ENCODE measurements around the gene SERPINB8. TPM values are rescaled to one million over a fixed set of nuclear protein-coding genes. Genes with fewer than 3 reads are reported as not detected.

SERPINB8 gene
- total RNA-seq, 1 donor from 2014 or later = 0.34 TPM

DNA sequence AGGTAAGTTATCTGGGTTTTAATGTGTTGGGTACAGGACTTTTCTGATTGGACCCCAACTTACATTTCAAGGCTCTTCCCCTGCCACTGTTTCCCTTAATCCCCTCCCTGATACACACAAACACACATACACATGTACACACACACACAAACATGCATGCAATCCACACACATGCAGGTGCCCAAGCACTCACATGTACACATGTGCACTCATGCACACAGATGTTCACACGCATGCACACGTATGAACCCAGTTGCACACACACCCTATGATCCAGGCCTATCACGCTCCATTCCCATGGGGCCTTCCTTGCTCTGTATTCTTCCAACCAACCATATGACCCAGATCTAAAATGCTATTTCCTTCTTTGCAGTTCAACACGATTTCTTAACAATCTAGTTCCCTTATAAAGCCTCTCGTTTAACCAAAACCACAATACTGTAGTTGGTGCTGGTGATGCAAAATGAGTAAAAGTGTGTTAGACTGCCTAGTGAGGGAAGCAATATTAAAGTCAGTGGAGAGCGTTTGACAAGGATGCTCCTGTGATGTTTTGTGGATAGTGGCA is 11.1 kb downstream of the SERPINB8 start:
- TF ChIP-seq EZH2 (IDR thresholded peaks at IDR 0.05) (no peak), EZH2phosphoT487 (IDR thresholded peaks at IDR 0.05) (no peak), CTCF (IDR thresholded peaks at IDR 0.05) (no peak)
- H3K79me2 ChIP-seq (ENCODE audit: low read depth) = no peaks in the 10 kb centered on the region
- H3K27ac ChIP-seq = no peak overlapping the region
- Mint-ChIP-seq H3K4me3 (no peak overlapping the region), H3K36me3 (no peaks in the 10 kb centered on the region), H3K27ac (no peak overlapping the region), H3K27me3 (ENCODE audit: insufficient read depth, low read depth) (peaks cover 2% of the 10 kb centered on the region), H3K9me3 (no peaks in the 10 kb centered on the region), H3K4me1 (peaks cover 4% of the 10 kb centered on the region)
- H3K4me2 ChIP-seq = no peak overlapping the region
- no peak overlapping the region for H2AFZ ChIP-seq (replicated peaks)
- no peaks in the 10 kb centered on the region for H3K9me3 ChIP-seq (ENCODE audit: low read depth)
- H3K27me3 ChIP-seq = peaks cover 22% of the 10 kb centered on the region
- H3K36me3 ChIP-seq = no peaks in the 10 kb centered on the region
- no peak for DNase-seq (ENCODE audit: low spot score)
- H3K9ac ChIP-seq = no peak overlapping the region
- no peaks in the 10 kb centered on the region for H3K4me1 ChIP-seq
- H4K20me1 ChIP-seq (ENCODE audit: low read depth) = no peaks in the 10 kb centered on the region
- H3K4me3 ChIP-seq = no peak overlapping the region
- H3F3A ChIP-seq (ENCODE audit: low read depth) = no peaks in the 10 kb centered on the region

GRCh38 chr18:63981719-63982118 is 11.8 kb downstream of the SERPINB8 start:
- Mint-ChIP-seq H3K4me3 (no peak overlapping the region), H3K9me3 (no peaks in the 10 kb centered on the region), H3K36me3 (no peaks in the 10 kb centered on the region), H3K27me3 (ENCODE audit: insufficient read depth, low read depth) (peaks cover 2% of the 10 kb centered on the region), H3K27ac (no peak overlapping the region), H3K4me1 (peaks cover 4% of the 10 kb centered on the region)
- Histone ChIP-seq H3K4me1 (no peaks in the 10 kb centered on the region), H2AFZ (replicated peaks) (no peak overlapping the region), H3K27me3 (peaks cover 17% of the 10 kb centered on the region), H3K4me3 (no peak overlapping the region), H4K20me1 (ENCODE audit: low read depth) (no peaks in the 10 kb centered on the region), H3F3A (ENCODE audit: low read depth) (no peaks in the 10 kb centered on the region), H3K36me3 (no peaks in the 10 kb centered on the region), H3K9me3 (ENCODE audit: low read depth) (no peaks in the 10 kb centered on the region), H3K9ac (no peak overlapping the region), H3K27ac (no peak overlapping the region), H3K4me2 (no peak overlapping the region), H3K79me2 (ENCODE audit: low read depth) (no peaks in the 10 kb centered on the region)
- DNase-seq (ENCODE audit: low spot score) = no peak
- TF ChIP-seq EZH2 (IDR thresholded peaks at IDR 0.05) (no peak), CTCF (IDR thresholded peaks at IDR 0.05) (no peak), EZH2phosphoT487 (IDR thresholded peaks at IDR 0.05) (no peak)

DNA sequence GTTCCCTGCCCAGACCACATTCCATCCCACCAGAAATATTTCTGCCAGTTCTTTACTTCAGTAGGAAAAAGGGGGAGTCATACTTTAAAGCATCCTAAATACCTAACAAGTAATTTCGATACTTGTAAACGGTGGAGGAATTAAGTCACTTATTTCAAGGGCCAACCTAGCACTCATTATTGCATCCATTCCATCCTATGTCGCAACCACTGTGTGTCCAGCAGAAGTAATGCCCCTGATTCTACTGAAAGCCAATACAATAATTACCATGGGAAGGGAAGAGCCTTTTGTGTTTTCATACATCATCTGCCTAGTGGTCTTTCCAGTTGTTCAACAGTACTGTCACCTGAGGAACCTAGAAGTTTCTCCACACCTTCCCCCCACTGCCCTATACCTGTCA is 12.5 kb downstream of the SERPINB8 start:
- TF ChIP-seq EZH2phosphoT487 (IDR thresholded peaks at IDR 0.05) = no peak
- TF ChIP-seq CTCF (IDR thresholded peaks at IDR 0.05) = no peak
- no peak for TF ChIP-seq EZH2 (IDR thresholded peaks at IDR 0.05)
- H3K27ac Mint-ChIP-seq = no peak overlapping the region

More for the DNA sequence above, 12.5 kb downstream of the SERPINB8 start:
- Histone ChIP-seq H3K27ac (no peak overlapping the region), H3K4me2 (no peak overlapping the region), H3K4me1 (no peaks in the 10 kb centered on the region), H3K4me3 (no peak overlapping the region), H2AFZ (replicated peaks) (no peak overlapping the region), H4K20me1 (ENCODE audit: low read depth) (no peaks in the 10 kb centered on the region), H3K79me2 (ENCODE audit: low read depth) (no peaks in the 10 kb centered on the region), H3K36me3 (no peaks in the 10 kb centered on the region), H3K9me3 (ENCODE audit: low read depth) (no peaks in the 10 kb centered on the region), H3F3A (ENCODE audit: low read depth) (no peaks in the 10 kb centered on the region), H3K27me3 (peaks cover 13% of the 10 kb centered on the region), H3K9ac (no peak overlapping the region)
- Mint-ChIP-seq H3K27me3 (ENCODE audit: insufficient read depth, low read depth) (peaks cover 2% of the 10 kb centered on the region), H3K9me3 (no peaks in the 10 kb centered on the region), H3K4me3 (no peak overlapping the region), H3K4me1 (peaks cover 4% of the 10 kb centered on the region), H3K36me3 (no peaks in the 10 kb centered on the region)
- no peak for DNase-seq (ENCODE audit: low spot score)
